ENCODE measurements around the gene PTF1A. TPM values are rescaled to one million over a fixed set of nuclear protein-coding genes. Genes with fewer than 3 reads are reported as not detected.

The PTF1A gene
- total and polyA plus RNA-seq, 2 experiments from 2014 or later, result not detected

GRCh38 chr10:23172429-23173213 is 19.5 kb upstream of the PTF1A start:
- H3K27ac ChIP-seq, result no peak overlapping the region
- peak overlapping the region; percentile 75 for H3K4me2 ChIP-seq
- H3K79me2 ChIP-seq, result no peaks in the 10 kb centered on the region
- 5% methylated on average over 41 of the region's 41 CpGs for WGBS (ENCODE audit: low lambda C conversion rate, missing lambda C conversion rate)
- H3K9me2 ChIP-seq (replicated peaks; ENCODE audit: insufficient read depth), result no peaks in the 10 kb centered on the region
- H3K27me3 ChIP-seq, result peaks cover 95% of the 10 kb centered on the region
- no peaks in the 10 kb centered on the region for H3K36me3 ChIP-seq (replicated peaks; ENCODE audit: insufficient read depth, low read depth)
- H4K20me1 ChIP-seq (ENCODE audit: insufficient read depth, poor library complexity, severe bottlenecking), result no peaks in the 10 kb centered on the region
- DNase-seq (ENCODE audit: low spot score), result no peak
- no peaks in the 10 kb centered on the region for H3K9me3 ChIP-seq (ENCODE audit: low read depth)
- peaks cover 2% of the 10 kb centered on the region for H3K4me1 ChIP-seq (ENCODE audit: insufficient read depth)
- no peak overlapping the region for H3K4me3 ChIP-seq
- TF ChIP-seq EZH2 (IDR thresholded peaks at IDR 0.05; ENCODE audit: borderline replicate concordance) (no peak), CTCF (IDR thresholded peaks at IDR 0.05; ENCODE audit: poor library complexity) (no peak), EZH2phosphoT487 (IDR thresholded peaks at IDR 0.05; ENCODE audit: low read depth, severe bottlenecking, unreplicated experiment) (no peak)
- H2AFZ ChIP-seq, result no peak overlapping the region

GRCh38 chr10:23173214-23174073 is 18.7 kb upstream of the PTF1A start:
- H3K4me2 ChIP-seq, result peak overlapping the region; percentile 75
- H3K36me3 ChIP-seq (replicated peaks; ENCODE audit: insufficient read depth, low read depth), result no peaks in the 10 kb centered on the region
- H3K27ac ChIP-seq, result no peak overlapping the region
- no peaks in the 10 kb centered on the region for H3K9me2 ChIP-seq (replicated peaks; ENCODE audit: insufficient read depth)
- WGBS (ENCODE audit: low lambda C conversion rate, missing lambda C conversion rate), result 2% methylated on average over 72 of the region's 82 CpGs
- H4K20me1 ChIP-seq (ENCODE audit: insufficient read depth, poor library complexity, severe bottlenecking), result no peaks in the 10 kb centered on the region
- TF ChIP-seq EZH2 (IDR thresholded peaks at IDR 0.05; ENCODE audit: borderline replicate concordance) (peak; percentile 88), EZH2phosphoT487 (IDR thresholded peaks at IDR 0.05; ENCODE audit: low read depth, severe bottlenecking, unreplicated experiment) (no peak)
- H3K27me3 ChIP-seq, result peaks cover 97% of the 10 kb centered on the region
- H3K9me3 ChIP-seq (ENCODE audit: low read depth), result no peaks in the 10 kb centered on the region
- peaks cover 2% of the 10 kb centered on the region for H3K4me1 ChIP-seq (ENCODE audit: insufficient read depth)
- H3K4me3 ChIP-seq, result no peak overlapping the region
- no peak overlapping the region for H2AFZ ChIP-seq
- no peak for DNase-seq (ENCODE audit: low spot score)
- no peaks in the 10 kb centered on the region for H3K79me2 ChIP-seq

GRCh38 chr10:23174074-23174976 is 17.8 kb upstream of the PTF1A start:
- Histone ChIP-seq H3K27ac (no peak overlapping the region), H3K36me3 (replicated peaks; ENCODE audit: insufficient read depth, low read depth) (no peaks in the 10 kb centered on the region), H2AFZ (no peak overlapping the region), H3K4me1 (ENCODE audit: insufficient read depth) (peaks cover 2% of the 10 kb centered on the region), H4K20me1 (ENCODE audit: insufficient read depth, poor library complexity, severe bottlenecking) (no peaks in the 10 kb centered on the region), H3K9me3 (ENCODE audit: low read depth) (no peaks in the 10 kb centered on the region), H3K4me3 (no peak overlapping the region), H3K79me2 (no peaks in the 10 kb centered on the region), H3K27me3 (peaks cover 98% of the 10 kb centered on the region), H3K4me2 (peak overlapping the region; percentile 75), H3K9me2 (replicated peaks; ENCODE audit: insufficient read depth) (no peaks in the 10 kb centered on the region)
- WGBS (ENCODE audit: low lambda C conversion rate, missing lambda C conversion rate), result 4% methylated on average over 49 of the region's 88 CpGs
- no peak for DNase-seq (ENCODE audit: low spot score)
- TF ChIP-seq EZH2 (IDR thresholded peaks at IDR 0.05; ENCODE audit: borderline replicate concordance) (no peak), CTCF (IDR thresholded peaks at IDR 0.05; ENCODE audit: poor library complexity) (no peak), EZH2phosphoT487 (IDR thresholded peaks at IDR 0.05; ENCODE audit: low read depth, severe bottlenecking, unreplicated experiment) (no peak)

Measured in hepatocyte (in vitro differentiated cells).